Peyer's patch (tissue), 4 donors: Measurements from ENCODE around the gene SUSD1. TPM values are rescaled to one million over a fixed set of nuclear protein-coding genes. Genes with fewer than 3 reads are reported as not detected.
"Not testable (repeated sequence)": the region's sequence is repeated elsewhere in the genome, so short reads cannot be mapped to it uniquely, and the experiment has no call there.

Experiments
- DNase-seq, 3 donors: peaks; one replicate each; pipeline ENCODE4 v3.0.0-alpha.2; 2017 to 2019
- H3K27ac ChIP-seq, 4 donors: fragments of 200-600 bp; sonication (generic); one replicate each; pipeline ENCODE4 v1.5.1; 2016 to 2019
- H3K27me3 ChIP-seq, 2 donors: fragments of 200-600 bp; sonication (generic); one replicate each; pipeline ENCODE4 v1.5.1; 2019
- H3K36me3 ChIP-seq, 3 donors: fragments of 200-600 bp; sonication (generic); one replicate each; pipeline ENCODE4 v1.5.1; 2016 to 2019
- H3K4me1 ChIP-seq, 4 donors: fragments of 200-600 bp; sonication (generic); one replicate each; pipeline ENCODE4 v1.5.1; 2016 to 2019
- H3K4me3 ChIP-seq, 4 donors: fragments of 200-600 bp; sonication (generic); 1 replicate in 3 of 4; 2 replicates in 1 of 4; pipeline ENCODE4 v1.5.1; 2016 to 2019; ENCODE audit warnings: mild to moderate bottlenecking in 1 of 4
- H3K9me3 ChIP-seq, 4 donors: fragments of 200-600 bp; sonication (generic); one replicate each; pipeline ENCODE4 v1.5.1; 2016 to 2019; ENCODE audit warnings: mild to moderate bottlenecking in 1 of 4
- CTCF ChIP-seq, 6 experiments: fragments of 450-650 bp in 4 of 6; fragments of 200-600 bp in 2 of 6; sonication (generic) in 1 of 6; IDR thresholded peaks; one replicate each; pipeline ENCODE4 v1.5.1; 2017 to 2019; ENCODE audit warnings: antibody characterized with exemption in 6 of 6, mild to moderate bottlenecking in 3 of 6, moderate library complexity in 1 of 6
- POLR2A ChIP-seq, 2 donors: fragments of 450-650 bp; IDR thresholded peaks; one replicate each; pipeline ENCODE4 v1.5.1; 2017; ENCODE audit warnings: antibody characterized with exemption in 2 of 2, mild to moderate bottlenecking in 2 of 2, moderate library complexity in 2 of 2
- total RNA-seq, 4 donors: library from RNA; depleted of rRNA; stranded (reverse); fragments of >200 nt; gene quantifications; one replicate each; pipeline ENCODE4 v1.1.0, GENCODE V29; 2016

SUSD1 gene
- total RNA-seq, 4 donors from 2014 or later = 10.6 to 28.9 (median 21.3) TPM

GRCh38 chr9:112203536-112203935, 28.4 kb upstream of the SUSD1 start:
- no peak for TF ChIP-seq CTCF (IDR thresholded peaks at IDR 0.05)
- TF ChIP-seq POLR2A (IDR thresholded peaks at IDR 0.05) = no peak
- DNase-seq = no peak
- Histone ChIP-seq H3K27me3 (no peaks in the 10 kb centered on the region), H3K36me3 (peaks cover 0 to 13% (median 0%) of the 10 kb centered on the region in 3 donors), H3K27ac (no peak overlapping the region), H3K9me3 (peaks cover 0 to 3% (median 0%) of the 10 kb centered on the region in 4 donors), H3K4me3 (no peak overlapping the region), H3K4me1 (no peaks in the 10 kb centered on the region)

DNA sequence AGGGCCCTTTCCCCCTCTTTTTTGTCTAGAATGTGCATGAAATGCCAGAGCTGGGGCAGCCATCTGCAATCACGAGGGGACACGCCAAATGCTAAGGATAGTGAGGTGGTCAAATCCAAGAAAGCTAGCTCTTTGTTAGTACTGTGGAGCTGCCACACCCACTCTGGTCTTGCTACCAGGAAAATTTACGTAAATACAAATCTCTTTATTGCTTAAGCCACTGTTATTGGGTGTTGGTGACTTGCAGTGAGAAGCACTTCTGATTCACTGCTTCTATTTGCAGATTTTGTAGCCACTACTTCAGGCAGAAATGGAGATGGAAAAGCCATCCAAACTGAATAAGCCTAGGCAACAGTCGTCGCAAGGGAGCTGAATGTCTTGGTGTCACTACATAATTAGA, 25.6 kb upstream of the SUSD1 start:
- Histone ChIP-seq H3K27ac (no peak overlapping the region), H3K9me3 (no peaks in the 10 kb centered on the region), H3K4me1 (no peaks in the 10 kb centered on the region), H3K36me3 (no peaks in the 10 kb centered on the region), H3K4me3 (no peak overlapping the region), H3K27me3 (no peaks in the 10 kb centered on the region)
- TF ChIP-seq CTCF (IDR thresholded peaks at IDR 0.05) (no peak), POLR2A (IDR thresholded peaks at IDR 0.05) (no peak)
- no peak for DNase-seq

- DNase-seq = no peak
- Histone ChIP-seq H3K36me3 (no peaks in the 10 kb centered on the region), H3K9me3 (no peaks in the 10 kb centered on the region), H3K4me1 (no peaks in the 10 kb centered on the region), H3K27ac (no peak overlapping the region), H3K27me3 (no peaks in the 10 kb centered on the region), H3K4me3 (no peak overlapping the region)
- TF ChIP-seq CTCF (IDR thresholded peaks at IDR 0.05) (no peak), POLR2A (IDR thresholded peaks at IDR 0.05) (no peak)
Observed at GRCh38 chr9:112198646-112199045, 23.5 kb upstream of the SUSD1 start.

DNA sequence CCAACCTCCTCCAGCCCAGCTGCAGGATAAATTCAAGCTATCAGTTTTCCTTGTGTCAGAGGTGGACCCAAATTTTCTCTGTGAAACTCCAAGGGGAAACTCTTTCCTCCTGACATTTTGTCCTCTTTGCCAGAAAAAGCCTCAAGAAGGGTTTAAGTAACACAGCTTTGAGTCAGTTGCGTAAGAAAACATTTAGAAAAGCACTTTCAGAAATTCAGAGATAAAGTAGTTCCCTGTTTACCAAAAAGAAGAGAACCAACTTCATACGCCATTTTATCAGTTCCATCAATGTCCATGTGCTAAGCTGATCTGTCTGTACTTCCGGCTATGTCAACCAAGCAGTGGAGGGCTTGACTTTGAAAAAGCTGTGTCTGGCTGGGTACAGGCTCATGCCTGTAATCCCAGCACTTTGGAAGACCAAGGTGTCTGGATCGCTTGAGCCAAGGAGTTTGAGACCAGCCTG, 19.9 kb upstream of the SUSD1 start:
- no peaks in the 10 kb centered on the region for H3K27me3 ChIP-seq
- no peaks in the 10 kb centered on the region for H3K9me3 ChIP-seq
- H3K4me3 ChIP-seq = no peak overlapping the region
- no peaks in the 10 kb centered on the region for H3K36me3 ChIP-seq
- TF ChIP-seq POLR2A (IDR thresholded peaks at IDR 0.05) = no peak
- no peak for TF ChIP-seq CTCF (IDR thresholded peaks at IDR 0.05)
- no peaks in the 10 kb centered on the region for H3K4me1 ChIP-seq
- H3K27ac ChIP-seq = no peak overlapping the region
- DNase-seq = no peak

DNA sequence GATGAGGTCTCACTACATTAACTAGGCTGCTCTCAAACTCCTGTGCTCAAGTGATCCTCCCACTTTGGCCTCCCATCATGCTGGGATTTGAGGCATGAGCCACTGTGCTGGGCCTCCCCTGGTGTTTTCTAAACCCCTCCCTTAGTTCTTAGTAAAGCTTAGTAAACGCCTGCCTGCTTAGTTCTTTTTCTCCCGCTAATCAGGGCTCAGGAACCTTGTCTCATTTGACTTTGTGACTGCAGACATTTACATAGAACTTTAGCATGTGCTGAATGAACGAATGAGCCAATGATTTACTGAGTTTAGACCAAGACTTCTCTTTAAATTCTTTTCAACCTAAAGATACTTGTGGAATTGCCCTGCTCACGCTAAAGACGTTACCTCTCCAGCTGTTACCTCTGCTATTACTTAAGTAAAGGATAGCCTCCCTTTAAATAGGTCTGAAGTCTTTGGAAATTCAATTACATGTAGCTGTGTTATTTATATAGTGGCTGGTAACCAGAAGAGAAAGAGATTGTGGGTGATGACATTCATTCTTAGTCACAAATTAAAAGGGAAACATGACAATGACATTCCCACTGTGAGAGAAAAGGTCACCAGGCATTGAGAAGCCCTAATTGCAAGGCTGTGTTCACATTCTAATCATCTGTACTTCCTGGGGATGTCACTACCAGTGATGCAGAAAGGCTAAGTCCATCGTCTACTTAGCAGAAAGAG, 18.6 kb upstream of the SUSD1 start:
- no peak for DNase-seq
- TF ChIP-seq CTCF (IDR thresholded peaks at IDR 0.05) (no peak), POLR2A (IDR thresholded peaks at IDR 0.05) (no peak)
- H3K4me3 ChIP-seq = no peak overlapping the region
- H3K9me3 ChIP-seq = no peaks in the 10 kb centered on the region
- H3K36me3 ChIP-seq = no peaks in the 10 kb centered on the region
- H3K27ac ChIP-seq = no peak overlapping the region
- no peaks in the 10 kb centered on the region for H3K4me1 ChIP-seq
- no peaks in the 10 kb centered on the region for H3K27me3 ChIP-seq

- H3K9me3 ChIP-seq, H3K27me3 ChIP-seq, H3K4me1 ChIP-seq, H3K36me3 ChIP-seq, H3K27ac ChIP-seq, H3K4me3 ChIP-seq, DNase-seq: not testable (repeated sequence)
Observed at GRCh38 chr9:112190320-112190719, 15.2 kb upstream of the SUSD1 start.
